ENCODE data around the gene PCBP3.
"Not testable (repeated sequence)": the region's sequence is repeated elsewhere in the genome, so short reads cannot be mapped to it uniquely, and the experiment has no call there.

The PCBP3 gene

DNA sequence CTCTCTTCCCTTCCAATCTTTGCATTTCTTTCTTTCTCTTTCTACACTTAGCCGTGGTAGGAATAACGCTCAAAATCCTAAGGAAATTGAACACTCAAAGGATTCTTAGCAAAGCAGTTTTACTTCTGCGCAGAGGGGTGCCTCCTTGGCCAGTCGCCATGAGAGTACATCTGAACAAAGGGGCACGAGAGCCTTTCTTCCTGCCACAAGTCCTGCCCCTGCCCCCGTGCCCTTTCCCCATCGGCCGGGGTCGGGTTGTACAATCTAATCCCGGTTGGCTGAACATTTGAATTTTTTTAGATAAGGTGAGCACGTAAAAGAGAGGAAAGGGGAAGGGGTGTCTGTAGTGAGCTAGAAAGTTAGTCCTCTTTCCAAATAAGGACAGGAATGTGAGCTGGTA, 309.4 kb downstream of the PCBP3 start:
- no peak for DNase-seq

GRCh38 chr21:45954261-45954660, 310.7 kb downstream of the PCBP3 start:
- DNase-seq = no peak

- DNase-seq = no peak
Measured at GRCh38 chr21:45954921-45955320, 311.4 kb downstream of the PCBP3 start.

GRCh38 chr21:45957551-45957950, 314.0 kb downstream of the PCBP3 start:
- DNase-seq = peak; percentile 52

- DNase-seq = peak; percentile 31
Measured at GRCh38 chr21:45957981-45958600, 314.6 kb downstream of the PCBP3 start.

DNA sequence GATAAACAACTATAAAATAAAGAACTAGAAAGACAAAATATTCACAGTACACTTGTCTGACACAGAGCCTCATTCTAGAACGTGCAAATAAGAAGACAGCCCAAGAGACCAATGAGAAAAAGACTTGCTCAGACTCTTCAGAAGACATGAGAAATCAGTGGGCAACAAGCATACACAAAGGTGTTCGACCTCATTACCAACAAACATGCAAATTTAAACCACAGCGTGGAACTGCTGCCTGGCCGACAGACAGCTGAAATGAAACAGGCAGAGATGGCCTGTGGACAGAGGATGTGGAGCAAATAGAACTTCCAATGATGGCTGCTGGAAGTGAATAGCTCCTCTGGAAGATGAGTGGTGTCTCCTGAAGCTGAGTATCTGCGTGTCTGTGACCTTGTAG, 315.7 kb downstream of the PCBP3 start:
- DNase-seq = no peak

- DNase-seq = peak; percentile 50
Measured at GRCh38 chr21:45959779-45960390, 316.4 kb downstream of the PCBP3 start.

DNA sequence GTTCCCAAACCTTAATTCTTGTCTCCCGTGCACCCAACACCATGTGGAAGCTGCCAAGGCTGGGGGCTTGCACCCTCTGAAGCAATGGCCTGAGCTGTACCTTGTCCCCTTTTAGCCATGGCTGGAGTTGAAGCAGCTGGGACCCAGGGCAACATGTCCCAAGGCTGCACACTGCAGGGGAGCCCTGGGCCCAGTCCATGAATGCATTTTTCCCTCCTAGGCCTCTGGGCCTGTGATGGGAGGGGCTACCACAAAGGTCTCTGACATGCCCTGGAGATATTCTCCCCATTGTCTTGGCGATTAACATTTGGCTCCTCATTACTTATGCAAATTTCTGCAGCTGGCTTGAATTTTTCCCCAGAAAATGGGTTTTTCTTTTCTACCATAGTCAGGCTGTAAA, 317.9 kb downstream of the PCBP3 start:
- DNase-seq = not testable (repeated sequence)

DNA sequence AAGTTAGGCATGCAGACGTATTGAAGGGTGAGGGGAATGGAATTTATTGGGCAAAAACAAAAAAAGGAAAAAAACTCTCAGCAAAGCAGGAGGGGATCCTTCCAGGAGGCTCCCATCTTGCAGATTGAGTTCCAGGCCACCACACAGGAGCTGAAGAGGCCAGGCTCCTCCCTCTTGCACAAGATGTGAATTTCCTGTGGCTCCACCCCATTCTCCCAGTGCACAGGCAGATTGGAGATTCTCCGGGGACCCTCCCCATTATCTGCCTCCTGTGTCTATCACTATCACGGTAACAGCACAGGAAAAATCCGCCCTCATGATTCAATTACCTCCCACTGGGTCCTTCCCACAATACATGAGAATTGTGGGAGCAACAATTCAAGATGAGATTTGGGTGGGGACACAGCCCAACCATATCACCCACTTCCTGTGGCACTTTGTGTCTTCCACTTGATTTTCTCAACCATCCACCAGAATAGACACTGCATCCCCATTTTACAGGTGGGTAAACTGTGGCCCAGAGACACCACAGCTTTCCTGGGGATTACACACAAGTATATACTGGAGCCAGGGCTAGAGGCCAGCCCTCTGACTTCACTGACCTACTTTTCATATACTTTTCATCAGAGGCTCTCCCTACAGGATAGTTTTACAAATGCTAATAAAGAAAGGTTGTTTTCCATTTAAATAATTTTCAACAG, 319.2 kb downstream of the PCBP3 start:
- no peak for DNase-seq

GRCh38 chr21:45963232-45963570, 319.7 kb downstream of the PCBP3 start:
- DNase-seq = no peak

DNA sequence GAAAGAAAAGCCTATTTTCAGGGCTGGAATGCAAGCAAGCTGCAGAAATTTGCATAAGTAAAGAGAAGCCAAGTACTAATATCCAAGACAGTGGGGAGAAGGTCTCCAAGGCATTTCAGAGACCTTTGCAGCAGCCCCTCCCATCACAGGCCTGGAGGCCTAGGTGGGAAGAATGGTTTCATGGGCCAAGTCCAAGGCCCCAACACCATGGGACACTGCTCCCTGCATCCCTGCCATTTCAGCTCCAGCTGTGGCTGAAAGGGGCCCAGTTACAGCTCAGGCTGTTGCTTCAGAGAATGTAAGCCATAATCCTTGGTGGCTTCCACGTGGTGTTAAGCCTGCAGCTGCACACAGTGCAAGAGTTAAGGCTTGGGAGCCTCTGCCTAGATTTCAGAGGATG, 321.1 kb downstream of the PCBP3 start:
- DNase-seq = no peak

- no peak for DNase-seq
Measured at GRCh38 chr21:45965084-45965809, 321.7 kb downstream of the PCBP3 start.

DNA sequence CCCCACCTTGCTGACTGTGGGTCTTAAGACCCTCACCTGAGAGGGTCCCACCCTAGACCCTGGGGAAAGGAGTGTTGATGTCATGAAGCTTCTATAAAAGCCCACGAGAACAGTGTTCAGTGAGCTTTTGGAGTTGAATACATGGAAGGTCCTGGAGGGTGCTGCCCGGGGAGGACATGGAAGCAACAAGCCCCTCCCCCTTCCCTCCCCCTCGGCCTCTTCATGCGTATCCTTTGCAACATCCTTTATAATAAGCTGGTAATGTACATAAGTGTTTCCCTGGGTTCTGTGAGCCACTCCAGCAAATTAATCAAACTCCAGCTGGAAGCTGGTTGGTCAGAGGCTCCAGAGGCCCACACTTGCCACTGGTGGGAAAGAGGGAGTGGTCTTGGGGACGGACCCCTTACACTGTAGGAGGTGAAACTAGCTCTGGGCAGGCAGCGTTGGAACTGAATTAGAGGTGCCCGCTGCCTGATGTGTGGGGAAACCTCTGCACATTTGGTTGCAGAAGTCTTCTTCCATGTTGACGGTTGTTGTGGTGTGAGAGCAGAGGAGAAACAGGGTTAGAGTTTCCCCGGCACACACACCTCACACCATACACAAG, 323.4 kb downstream of the PCBP3 start:
- no peak for DNase-seq

- DNase-seq = no peak
Measured at GRCh38 chr21:45969921-45970673, 326.6 kb downstream of the PCBP3 start.

- peak; percentile 79 for DNase-seq
Measured at GRCh38 chr21:45970674-45971615, 327.4 kb downstream of the PCBP3 start.

GRCh38 chr21:45971616-45972352, 328.3 kb downstream of the PCBP3 start:
- no peak for DNase-seq

GRCh38 chr21:45972353-45972715, 328.8 kb downstream of the PCBP3 start:
- no peak for DNase-seq

- no peak for DNase-seq
Measured at GRCh38 chr21:45972716-45973474, 329.4 kb downstream of the PCBP3 start.

DNA sequence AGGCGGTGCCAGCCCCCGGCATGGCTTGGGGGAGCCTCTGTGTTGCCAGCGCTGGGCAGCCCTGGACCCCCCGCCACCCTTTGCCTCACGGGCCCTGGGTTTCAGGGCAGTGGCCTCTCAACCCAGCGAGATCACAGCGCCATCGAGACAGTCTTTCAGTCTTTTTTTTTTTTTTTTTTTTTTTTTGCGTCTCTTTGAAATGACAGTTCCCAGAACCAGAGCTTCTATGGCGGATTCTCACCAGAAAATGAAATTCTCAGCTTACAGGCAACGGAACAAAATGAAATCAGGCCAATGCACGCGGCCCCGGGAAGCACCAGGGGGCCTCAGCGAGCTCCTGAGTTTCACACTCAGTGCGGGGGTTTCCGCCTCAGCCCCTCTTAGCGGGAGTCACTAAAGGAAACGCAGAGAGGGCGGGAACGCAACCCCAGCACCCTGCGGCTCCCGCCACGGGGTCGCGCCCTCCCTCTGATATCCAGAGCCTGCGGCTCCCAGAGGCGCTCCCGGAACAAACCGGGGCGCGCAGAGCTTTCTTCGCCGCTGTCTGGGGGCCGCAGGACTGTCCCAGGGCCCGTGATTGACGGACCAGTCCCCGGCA, 330.0 kb downstream of the PCBP3 start:
- DNase-seq = peak; percentile 91

Data from activated effector memory CD4-positive, alpha-beta T cell treated with anti-CD3 and anti-CD28 coated beads, Interleukin-2, amount 50 U/mL, for 16 hours (primary cell).